HepG2 (cell line): ENCODE data around the gene NUCB1. TPM values are rescaled to one million over a fixed set of nuclear protein-coding genes. Genes with fewer than 3 reads are reported as not detected.

Source experiments
- ARID3A ChIP-seq: IDR thresholded peaks from 2 replicates; pipeline ENCODE4 v1.6.1; 2012; ENCODE audit warnings: low read depth, low read length, improper control_type of control experiment
- DRAP1 ChIP-seq: IDR thresholded peaks from 2 replicates; pipeline ENCODE4 v1.6.1; 2016; ENCODE audit warnings: missing genetic modification reagents, missing compliant biosample characterization
- HCFC1 ChIP-seq: fragments of 150-350 bp; IDR thresholded peaks from 2 replicates; pipeline ENCODE4 v1.6.1; 2014; ENCODE audit warnings: low read depth, low read length
- ISX ChIP-seq: sonication (generic); formaldehyde crosslinking; conservative IDR thresholded peaks from 2 replicates; pipeline ENCODE4 v1.5.0; 2020; ENCODE audit warnings: missing genetic modification reagents
- NFIB ChIP-seq: sonication (generic); formaldehyde crosslinking; IDR thresholded peaks from 2 replicates; pipeline ENCODE4 v1.9.0; 2021; ENCODE audit warnings: missing genetic modification reagents, mild to moderate bottlenecking, borderline replicate concordance
- NR2F2 ChIP-seq: IDR thresholded peaks from 2 replicates; pipeline ENCODE4 v1.6.1; 2012; ENCODE audit warnings: low read depth, inconsistent platforms, borderline replicate concordance
- NR3C1 ChIP-seq: sonication (generic); formaldehyde crosslinking; IDR thresholded peaks from 2 replicates; pipeline ENCODE4 v1.4.0; 2020; ENCODE audit warnings: missing genetic modification reagents
- PRDM4 ChIP-seq: sonication (generic); formaldehyde crosslinking; IDR thresholded peaks from 2 replicates; pipeline ENCODE4 v1.9.0; 2021; ENCODE audit warnings: missing genetic modification reagents, borderline replicate concordance
- RFX5 ChIP-seq: IDR thresholded peaks from 2 replicates; pipeline ENCODE4 v1.6.1; 2011; ENCODE audit warnings: low read depth, low read length, improper control_type of control experiment
- TBL1XR1 ChIP-seq: fragments of 150-350 bp; IDR thresholded peaks from 2 replicates; pipeline ENCODE4 v1.6.1; 2014; ENCODE audit warnings: borderline replicate concordance, low read length; ENCODE audit not compliant: partially characterized antibody
- ZFP90 ChIP-seq: sonication (generic); formaldehyde crosslinking; IDR thresholded peaks from 2 replicates; pipeline ENCODE4 v1.8.0; 2022; ENCODE audit warnings: missing genetic modification reagents, mild to moderate bottlenecking, inconsistent platforms, borderline replicate concordance
- ZFYVE20 ChIP-seq: sonication (generic); formaldehyde crosslinking; IDR thresholded peaks from 2 replicates; pipeline ENCODE4 v1.8.0; 2023; ENCODE audit warnings: low read depth, mild to moderate bottlenecking, moderate library complexity, missing genetic modification reagents, borderline replicate concordance
- ZNF414 ChIP-seq: sonication (generic); formaldehyde crosslinking; IDR thresholded peaks from 2 replicates; pipeline ENCODE4 v1.5.0; 2020; ENCODE audit warnings: missing genetic modification reagents
- ZNF513 ChIP-seq: sonication (generic); formaldehyde crosslinking; conservative IDR thresholded peaks from 2 replicates; pipeline ENCODE4 v1.5.0; 2020; ENCODE audit warnings: missing genetic modification reagents
- ZNF563 ChIP-seq: sonication (generic); formaldehyde crosslinking; IDR thresholded peaks from 2 replicates; pipeline ENCODE4 v1.8.0; 2022; ENCODE audit warnings: mild to moderate bottlenecking, moderate library complexity, missing genetic modification reagents
- ZSCAN20 ChIP-seq: sonication (generic); formaldehyde crosslinking; IDR thresholded peaks from 2 replicates; pipeline ENCODE4 v1.4.0; 2020; ENCODE audit warnings: missing genetic modification reagents, mild to moderate bottlenecking, borderline replicate concordance
- ZSCAN21 ChIP-seq: sonication (generic); formaldehyde crosslinking; IDR thresholded peaks from 2 replicates; pipeline ENCODE4 v1.8.0; 2022; ENCODE audit warnings: mild to moderate bottlenecking, missing genetic modification reagents, moderate library complexity, borderline replicate concordance
- ZSCAN5A ChIP-seq: sonication (generic); formaldehyde crosslinking; IDR thresholded peaks from 2 replicates; pipeline ENCODE4 v1.8.0; 2022; ENCODE audit warnings: mild to moderate bottlenecking, missing genetic modification reagents, borderline replicate concordance
- polyA plus RNA-seq, 8 experiments: library from polyadenylated mRNA; depleted of rRNA in 3 of 8; stranded (reverse) in 7 of 8; unstranded in 1 of 8; fragments of >200 nt; fragmentation: Illumina TruSeq in 4 of 8; extraction: Trizol in 4 of 8; gene quantifications; 2 replicates each; pipeline versions ENCODE4 v1.2.1 to v1.2.3, GENCODE V29; 2011 to 2016; ENCODE audit warnings: low read depth in 4 of 8, missing spikeins in 1 of 8, mixed read lengths in 1 of 8; ENCODE audit not compliant: insufficient read depth in 1 of 8
- total RNA-seq, 5 experiments: library from RNA; depleted of rRNA; stranded (reverse); fragments of >200 nt; fragmentation: Illumina TruSeq; extraction: Trizol; gene quantifications; 2 replicates each; pipeline ENCODE4 v1.2.3, GENCODE V29; 2016; ENCODE audit warnings: low read depth in 1 of 5

Gene NUCB1
- total and polyA plus RNA-seq, 2 of the 13 experiments (the other 11 are each of a cell fraction or from before 2014, with no cell fraction given) = 82.3 to 106 TPM

- TF ChIP-seq ARID3A = no peak
- no peak for TF ChIP-seq ZNF563
- TF ChIP-seq ZFP90 = peak; percentile 66
- peak; percentile 77; the same call in 1 of the 2 replicates for TF ChIP-seq ZSCAN21 (CRISPR knock-in tag)
- no peak for TF ChIP-seq PRDM4 (CRISPR knock-in tag)
- TF ChIP-seq ZFYVE20 = no peak
- TF ChIP-seq DRAP1 = peak; percentile 71
- TF ChIP-seq NR2F2 = no peak
- no peak; the same call in 1 of the 2 replicates for TF ChIP-seq ISX (CRISPR knock-in tag)
- TF ChIP-seq ZSCAN5A (CRISPR knock-in tag) = no peak; the same call in 1 of the 2 replicates
- TF ChIP-seq TBL1XR1 = peak; percentile 87
- TF ChIP-seq ZSCAN20 (CRISPR knock-in tag) = peak; percentile 43; the same call in 1 of the 2 replicates
- peak; percentile 85 for TF ChIP-seq HCFC1
- TF ChIP-seq NFIB (CRISPR knock-in tag) = no peak
- no peak for TF ChIP-seq ZNF414 (CRISPR knock-in tag)
- no peak for TF ChIP-seq NR3C1
- no peak for TF ChIP-seq RFX5
- TF ChIP-seq ZNF513 (CRISPR knock-in tag) = no peak
Observed at GRCh38 chr19:48954595-48955307, 54.6 kb downstream of the NUCB1 start, which contains the start of gene BAX (continued).
